Stomach smooth muscle (tissue), 2 donors: ENCODE measurements around the gene CBX7.

Source experiments
- H3K27ac ChIP-seq: one replicate; pipeline ENCODE4 v1.7.0; 2013; ENCODE audit warnings: mild to moderate bottlenecking, low read length, inconsistent platforms
- H3K27me3 ChIP-seq, 2 donors: one replicate each; pipeline ENCODE4 v1.7.0; 2013; ENCODE audit warnings: low read length in 2 of 2; ENCODE audit not compliant: insufficient read depth in 2 of 2, control insufficient read depth in 1 of 2
- H3K36me3 ChIP-seq, 2 donors: one replicate each; pipeline ENCODE4 v1.7.0; 2013; ENCODE audit warnings: low read length in 2 of 2; ENCODE audit not compliant: control insufficient read depth in 2 of 2, insufficient read depth in 2 of 2
- H3K4me1 ChIP-seq: one replicate; pipeline ENCODE4 v1.7.0; 2013; ENCODE audit warnings: low read length; ENCODE audit not compliant: control insufficient read depth, insufficient read depth
- H3K4me3 ChIP-seq, 2 donors: one replicate each; pipeline ENCODE4 v1.7.0; 2013; ENCODE audit warnings: low read length in 2 of 2
- H3K9ac ChIP-seq, 2 donors: one replicate each; pipeline ENCODE4 v1.7.0; 2013; ENCODE audit warnings: low read length in 2 of 2, mild to moderate bottlenecking in 1 of 2
- H3K9me3 ChIP-seq, 2 donors: one replicate each; pipeline ENCODE4 v1.7.0; 2013; ENCODE audit warnings: low read length in 2 of 2; ENCODE audit not compliant: control insufficient read depth in 2 of 2
- donor health status: healthy.
- donor health status: Pancreatic carcinoma.

CBX7 gene

GRCh38 chr22:39153220-39153717 is 789 bp upstream of the CBX7 start:
- peak overlapping the region; percentile 95 for H3K27ac ChIP-seq
- H3K27me3 ChIP-seq = no peaks in the 10 kb centered on the region
- H3K4me1 ChIP-seq = peaks cover 47% of the 10 kb centered on the region
- no peaks in the 10 kb centered on the region for H3K9me3 ChIP-seq
- peak overlapping the region; percentile 82 to 91 for H3K9ac ChIP-seq
- H3K4me3 ChIP-seq = peak overlapping the region; percentile 70 to 84
- H3K36me3 ChIP-seq = peaks cover 5 to 6% of the 10 kb centered on the region in 2 donors

GRCh38 chr22:39152024-39152510 is 413 bp downstream of the CBX7 start:
- peaks cover 58% of the 10 kb centered on the region for H3K4me1 ChIP-seq
- H3K27ac ChIP-seq = peak overlapping the region; percentile 92

GRCh38 chr22:39151329-39151975 is 1.0 kb downstream of the CBX7 start:
- Histone ChIP-seq H3K4me1 (peaks cover 64% of the 10 kb centered on the region), H3K4me3 (peak overlapping the region; percentile 85 to 92), H3K27me3 (no peaks in the 10 kb centered on the region), H3K27ac (peak overlapping the region; percentile 92), H3K36me3 (peaks cover 6 to 7% of the 10 kb centered on the region in 2 donors), H3K9me3 (no peaks in the 10 kb centered on the region), H3K9ac (peak overlapping the region; percentile 64 to 90)

More at GRCh38 chr22:39152024-39152510, 413 bp downstream of the CBX7 start:
- Histone ChIP-seq H3K36me3 (peaks cover 6 to 7% of the 10 kb centered on the region in 2 donors), H3K27me3 (no peaks in the 10 kb centered on the region), H3K4me3 (peak overlapping the region; percentile 85 to 92), H3K9ac (peak overlapping the region; percentile 64 to 90), H3K9me3 (no peaks in the 10 kb centered on the region)

- Histone ChIP-seq H3K4me3 (peak overlapping the region; percentile 85 to 92), H3K27me3 (no peaks in the 10 kb centered on the region), H3K4me1 (peaks cover 70% of the 10 kb centered on the region), H3K36me3 (peaks cover 6 to 7% of the 10 kb centered on the region in 2 donors), H3K9ac (peak overlapping the region; percentile 42 to 64), H3K27ac (peak overlapping the region; percentile 92), H3K9me3 (no peaks in the 10 kb centered on the region)
Measured at GRCh38 chr22:39150848-39151215, 1.6 kb downstream of the CBX7 start.

GRCh38 chr22:39149915-39150847 is 2.3 kb downstream of the CBX7 start:
- no peaks in the 10 kb centered on the region for H3K27me3 ChIP-seq
- peaks cover 72% of the 10 kb centered on the region for H3K4me1 ChIP-seq
- H3K9ac ChIP-seq = peak overlapping the region; percentile 39 to 55
- H3K4me3 ChIP-seq = peak overlapping the region; percentile 85 to 92
- peaks cover 6 to 7% of the 10 kb centered on the region in 2 donors for H3K36me3 ChIP-seq
- no peaks in the 10 kb centered on the region for H3K9me3 ChIP-seq
- H3K27ac ChIP-seq = peak overlapping the region; percentile 92

- Histone ChIP-seq H3K27me3 (no peaks in the 10 kb centered on the region), H3K27ac (peak overlapping the region; percentile 92), H3K9me3 (no peaks in the 10 kb centered on the region), H3K9ac (peak overlapping the region; percentile 23 to 36), H3K36me3 (peaks cover 6 to 7% of the 10 kb centered on the region in 2 donors), H3K4me1 (peaks cover 82% of the 10 kb centered on the region), H3K4me3 (peak overlapping the region in 1 of 2 donors; percentile 92)
Measured at GRCh38 chr22:39148727-39149535, 3.5 kb downstream of the CBX7 start.

- Histone ChIP-seq H3K27me3 (no peaks in the 10 kb centered on the region), H3K9ac (peak overlapping the region; percentile 23 to 36), H3K4me3 (peak overlapping the region in 1 of 2 donors; percentile 52), H3K36me3 (peaks cover 6 to 7% of the 10 kb centered on the region in 2 donors), H3K27ac (peak overlapping the region; percentile 92), H3K4me1 (peaks cover 85% of the 10 kb centered on the region), H3K9me3 (no peaks in the 10 kb centered on the region)
Measured at GRCh38 chr22:39148026-39148726, 4.3 kb downstream of the CBX7 start.

- Histone ChIP-seq H3K27me3 (no peaks in the 10 kb centered on the region), H3K36me3 (peaks cover 6 to 7% of the 10 kb centered on the region in 2 donors), H3K9me3 (no peaks in the 10 kb centered on the region), H3K27ac (peak overlapping the region; percentile 92), H3K4me3 (peak overlapping the region in 1 of 2 donors; percentile 52), H3K9ac (peak overlapping the region; percentile 4 to 13), H3K4me1 (peaks cover 80% of the 10 kb centered on the region)
Measured at GRCh38 chr22:39147335-39148025, 5.0 kb downstream of the CBX7 start.

GRCh38 chr22:39146256-39147101 is 6.0 kb downstream of the CBX7 start:
- Histone ChIP-seq H3K36me3 (peaks cover 6 to 7% of the 10 kb centered on the region in 2 donors), H3K4me3 (peak overlapping the region; percentile 67 to 93), H3K27ac (peak overlapping the region; percentile 92), H3K9me3 (no peaks in the 10 kb centered on the region), H3K9ac (peak overlapping the region; percentile 54 to 75), H3K4me1 (peaks cover 73% of the 10 kb centered on the region), H3K27me3 (no peaks in the 10 kb centered on the region)
